ENCODE data around the gene ANP32B.
"Not testable (repeated sequence)": the region's sequence is repeated elsewhere in the genome, so short reads cannot be mapped to it uniquely, and the experiment has no call there.

Gene ANP32B

DNA sequence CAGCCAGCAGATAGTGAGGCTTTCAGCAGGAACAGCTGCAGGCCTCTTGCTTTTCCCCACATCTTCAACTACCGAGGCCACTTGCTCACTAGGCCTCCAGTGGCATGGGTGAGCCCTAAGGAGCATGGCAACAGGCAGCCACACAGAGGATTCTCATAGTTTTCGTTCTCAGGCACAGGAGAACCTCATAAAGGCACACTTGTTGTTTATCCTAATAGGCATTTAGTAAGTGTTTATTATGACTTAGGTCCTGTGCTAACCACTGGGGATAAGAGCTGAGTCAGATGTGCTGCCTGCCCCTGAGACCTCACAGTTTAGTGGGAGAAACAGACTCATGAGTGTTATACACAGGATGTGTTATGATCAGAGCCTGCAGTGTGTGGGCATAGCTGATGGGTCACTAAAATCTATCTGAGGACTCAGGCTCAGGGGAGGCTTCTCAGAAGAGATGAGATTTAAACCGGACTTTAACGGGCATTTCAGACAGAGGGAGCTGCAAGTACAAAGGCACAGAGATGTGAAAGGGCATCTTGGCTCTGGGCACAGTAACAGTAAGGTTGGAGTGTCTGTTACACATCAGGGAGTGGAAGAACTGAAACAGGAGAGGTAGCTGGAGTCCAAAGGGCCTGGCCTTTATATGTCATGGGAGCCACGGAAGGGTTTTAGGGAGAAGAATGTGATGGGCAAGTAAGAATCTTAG lies 24.2 kb upstream of the ANP32B start:
- H3K4me3 ChIP-seq (ENCODE audit: low read depth, low read length) = no peak overlapping the region
- DNase-seq (ENCODE audit: low read depth) = no peak
- TF ChIP-seq, protein P1, sequence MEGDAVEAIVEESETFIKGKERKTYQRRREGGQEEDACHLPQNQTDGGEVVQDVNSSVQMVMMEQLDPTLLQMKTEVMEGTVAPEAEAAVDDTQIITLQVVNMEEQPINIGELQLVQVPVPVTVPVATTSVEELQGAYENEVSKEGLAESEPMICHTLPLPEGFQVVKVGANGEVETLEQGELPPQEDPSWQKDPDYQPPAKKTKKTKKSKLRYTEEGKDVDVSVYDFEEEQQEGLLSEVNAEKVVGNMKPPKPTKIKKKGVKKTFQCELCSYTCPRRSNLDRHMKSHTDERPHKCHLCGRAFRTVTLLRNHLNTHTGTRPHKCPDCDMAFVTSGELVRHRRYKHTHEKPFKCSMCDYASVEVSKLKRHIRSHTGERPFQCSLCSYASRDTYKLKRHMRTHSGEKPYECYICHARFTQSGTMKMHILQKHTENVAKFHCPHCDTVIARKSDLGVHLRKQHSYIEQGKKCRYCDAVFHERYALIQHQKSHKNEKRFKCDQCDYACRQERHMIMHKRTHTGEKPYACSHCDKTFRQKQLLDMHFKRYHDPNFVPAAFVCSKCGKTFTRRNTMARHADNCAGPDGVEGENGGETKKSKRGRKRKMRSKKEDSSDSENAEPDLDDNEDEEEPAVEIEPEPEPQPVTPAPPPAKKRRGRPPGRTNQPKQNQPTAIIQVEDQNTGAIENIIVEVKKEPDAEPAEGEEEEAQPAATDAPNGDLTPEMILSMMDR (IDR thresholded peaks at IDR 0.05; ENCODE audit: low read depth, low read length, missing control alignments) = no peak

DNA sequence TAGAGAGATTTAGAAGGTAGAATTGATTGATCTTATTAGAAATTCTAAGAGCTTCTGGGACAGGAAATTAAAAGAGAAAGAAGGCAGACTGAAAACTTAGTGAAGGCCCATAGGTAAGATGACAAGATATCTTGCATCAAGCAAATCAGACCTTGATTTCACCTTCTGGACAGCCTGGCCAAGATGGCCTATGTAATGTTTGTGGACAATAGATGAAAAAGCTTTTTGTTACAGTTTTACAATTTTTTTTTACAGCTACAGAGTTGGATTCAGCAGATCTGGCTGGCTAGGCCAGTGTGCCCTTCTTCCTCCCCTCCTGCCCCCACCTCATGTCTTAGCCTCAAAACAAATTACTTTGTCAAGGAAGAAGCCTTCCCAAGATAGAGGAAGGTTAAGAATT lies 23.6 kb upstream of the ANP32B start:
- no peak overlapping the region for H3K4me3 ChIP-seq (ENCODE audit: low read depth, low read length)
- TF ChIP-seq, protein P1 (IDR thresholded peaks at IDR 0.05; ENCODE audit: low read depth, low read length, missing control alignments) = no peak
- DNase-seq (ENCODE audit: low read depth) = no peak

DNA sequence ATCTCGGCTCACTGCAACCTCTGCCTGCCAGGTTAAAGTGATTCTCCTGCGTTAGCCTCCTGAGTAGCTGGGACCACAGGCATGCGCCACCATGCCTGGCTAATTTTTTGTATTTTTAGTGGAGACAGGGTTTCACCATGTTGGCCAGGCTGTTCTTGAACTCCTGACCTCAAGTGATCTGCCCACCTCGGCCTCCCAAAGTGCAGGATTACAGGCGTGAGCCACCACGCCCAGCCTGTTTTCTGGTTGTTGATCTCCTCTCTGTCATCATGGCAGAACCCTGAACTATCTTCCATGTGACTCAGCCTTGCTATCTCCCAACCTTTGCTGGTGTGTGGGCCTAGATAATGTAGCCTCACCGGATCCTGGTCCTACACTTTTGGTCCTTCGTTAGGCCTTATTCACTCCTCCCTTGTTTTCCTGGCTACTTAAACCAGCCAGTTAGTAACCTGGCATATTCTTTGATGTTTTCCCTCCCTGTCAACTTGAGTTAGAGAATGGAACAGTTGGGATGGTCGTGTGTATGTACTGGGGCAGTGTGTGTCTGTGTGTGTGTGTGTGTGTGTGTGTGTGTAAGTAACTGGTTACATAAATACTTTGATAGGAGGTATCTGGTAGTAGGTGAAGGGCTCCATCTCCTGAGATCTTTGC lies 22.3 kb upstream of the ANP32B start:
- DNase-seq (ENCODE audit: low read depth); H3K4me3 ChIP-seq (ENCODE audit: low read depth, low read length): not testable (repeated sequence)

DNA sequence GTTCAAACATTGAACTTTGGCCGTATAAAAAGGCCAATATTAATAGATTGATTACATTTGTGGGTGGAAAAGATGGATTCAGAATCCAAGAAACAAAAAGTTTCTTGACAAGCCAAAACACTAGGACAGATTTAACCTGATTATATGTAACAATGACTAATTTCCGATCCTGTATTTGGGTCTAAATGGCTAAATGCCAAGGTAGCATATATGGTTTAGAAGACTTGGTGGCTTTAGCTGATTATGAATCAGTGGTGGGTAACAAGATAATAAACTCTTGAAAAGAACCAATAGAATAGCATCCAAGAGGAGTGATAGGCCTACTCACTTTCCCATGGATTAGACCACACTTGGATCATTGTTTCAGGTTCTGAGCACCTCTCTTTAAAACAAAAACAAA lies 21.8 kb upstream of the ANP32B start:
- no peak for DNase-seq (ENCODE audit: low read depth)

DNA sequence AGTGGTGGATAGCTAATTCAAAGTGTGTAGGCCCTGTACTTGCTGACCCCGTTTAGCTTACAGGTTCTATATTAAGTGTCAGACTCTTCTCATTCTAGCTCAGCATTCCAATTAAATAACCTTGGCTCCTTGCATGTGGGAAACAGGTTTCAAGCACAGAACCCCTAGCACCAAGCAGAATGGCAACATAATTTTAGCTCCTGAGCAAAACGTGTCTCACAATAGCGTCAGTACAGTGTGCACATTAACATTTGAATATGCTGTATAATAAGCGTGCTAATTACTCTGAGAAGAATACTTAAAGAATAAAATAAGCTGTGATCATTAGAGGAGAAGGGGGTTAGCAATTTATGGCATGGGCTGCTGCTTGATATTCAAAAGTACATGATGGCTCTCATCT lies 21.0 kb upstream of the ANP32B start:
- TF ChIP-seq, protein P1 (IDR thresholded peaks at IDR 0.05; ENCODE audit: low read depth, low read length, missing control alignments) = no peak
- H3K4me3 ChIP-seq (ENCODE audit: low read depth, low read length) = no peak overlapping the region
- no peak for DNase-seq (ENCODE audit: low read depth)

More for the DNA sequence above, 21.8 kb upstream of the ANP32B start:
- TF ChIP-seq, protein P1 (IDR thresholded peaks at IDR 0.05; ENCODE audit: low read depth, low read length, missing control alignments) = no peak
- no peak overlapping the region for H3K4me3 ChIP-seq (ENCODE audit: low read depth, low read length)

DNA sequence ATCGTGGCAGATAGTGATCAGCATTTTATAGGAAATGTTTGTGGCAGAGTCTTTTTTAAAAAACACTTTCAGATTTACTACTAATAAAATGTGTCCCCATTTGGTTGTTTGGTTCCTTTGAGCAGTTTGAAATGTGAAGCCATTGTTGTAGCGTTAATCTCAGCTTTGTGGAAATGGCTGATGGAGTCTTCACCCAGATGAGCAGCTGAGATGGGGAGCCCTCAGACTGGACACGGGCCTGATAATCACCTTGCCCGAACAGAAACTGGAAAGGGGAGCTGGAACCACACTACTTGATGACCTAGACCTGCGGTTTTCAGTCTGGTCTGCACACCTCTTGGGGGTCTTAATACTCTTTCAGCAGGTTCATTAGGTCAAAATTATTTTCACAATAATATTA lies 20.6 kb upstream of the ANP32B start:
- TF ChIP-seq, protein P1 (IDR thresholded peaks at IDR 0.05; ENCODE audit: low read depth, low read length, missing control alignments) = no peak
- no peak overlapping the region for H3K4me3 ChIP-seq (ENCODE audit: low read depth, low read length)
- DNase-seq (ENCODE audit: low read depth) = no peak

DNA sequence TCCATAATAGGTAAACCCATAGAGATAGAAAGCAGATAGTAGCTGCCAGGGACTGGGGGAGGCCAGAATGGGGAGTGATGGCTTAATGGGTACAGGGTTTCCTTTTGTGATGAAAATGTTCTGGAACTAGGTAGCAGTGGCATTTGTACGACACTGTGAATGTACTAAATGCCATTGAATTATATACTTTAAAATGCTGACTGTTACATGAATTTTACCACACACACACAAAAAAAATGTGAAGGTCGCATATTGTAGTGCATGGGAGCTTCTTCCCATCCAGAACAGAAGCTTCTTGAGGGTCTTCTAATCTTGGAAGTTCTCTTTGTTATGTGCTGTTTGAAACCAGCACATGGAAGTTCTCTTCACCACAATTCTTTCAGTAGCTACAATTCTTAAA lies 19.9 kb upstream of the ANP32B start:
- DNase-seq (ENCODE audit: low read depth) = no peak
- TF ChIP-seq, protein P1 (IDR thresholded peaks at IDR 0.05; ENCODE audit: low read depth, low read length, missing control alignments) = no peak
- no peak overlapping the region for H3K4me3 ChIP-seq (ENCODE audit: low read depth, low read length)

All from GM12864 (cell line).